HG03442 (cell line): ENCODE results near the gene HDAC3.

ENCODE experiments used
- ATAC-seq: cut with Tn5 transposase; IDR thresholded peaks from one replicate; pipeline ENCODE4 v1.9.1; 2021; ENCODE audit warnings: mild to moderate bottlenecking, moderate library complexity; ENCODE audit not compliant: unreplicated experiment

Gene HDAC3

DNA sequence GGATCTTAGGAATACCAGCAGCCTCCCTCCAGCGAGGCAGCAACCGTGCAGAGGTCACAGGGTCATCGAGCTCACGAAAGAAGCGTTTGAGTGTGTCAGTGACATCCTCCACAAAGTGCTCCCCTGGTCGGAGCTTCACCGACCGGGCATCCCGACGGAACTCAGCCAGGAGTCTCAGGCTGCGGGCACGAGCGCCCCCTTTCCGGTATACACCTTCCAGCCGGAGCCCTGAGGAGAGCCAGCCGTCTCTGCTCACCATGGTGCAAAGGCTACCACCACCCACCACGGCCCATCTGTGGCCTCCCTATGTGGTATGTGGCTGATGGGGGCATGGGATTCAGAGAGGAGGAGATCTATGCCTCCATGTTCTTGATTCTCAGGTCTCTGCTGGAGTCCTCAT is 25.4 kb upstream of the HDAC3 start:
- ATAC-seq, result no peak

DNA sequence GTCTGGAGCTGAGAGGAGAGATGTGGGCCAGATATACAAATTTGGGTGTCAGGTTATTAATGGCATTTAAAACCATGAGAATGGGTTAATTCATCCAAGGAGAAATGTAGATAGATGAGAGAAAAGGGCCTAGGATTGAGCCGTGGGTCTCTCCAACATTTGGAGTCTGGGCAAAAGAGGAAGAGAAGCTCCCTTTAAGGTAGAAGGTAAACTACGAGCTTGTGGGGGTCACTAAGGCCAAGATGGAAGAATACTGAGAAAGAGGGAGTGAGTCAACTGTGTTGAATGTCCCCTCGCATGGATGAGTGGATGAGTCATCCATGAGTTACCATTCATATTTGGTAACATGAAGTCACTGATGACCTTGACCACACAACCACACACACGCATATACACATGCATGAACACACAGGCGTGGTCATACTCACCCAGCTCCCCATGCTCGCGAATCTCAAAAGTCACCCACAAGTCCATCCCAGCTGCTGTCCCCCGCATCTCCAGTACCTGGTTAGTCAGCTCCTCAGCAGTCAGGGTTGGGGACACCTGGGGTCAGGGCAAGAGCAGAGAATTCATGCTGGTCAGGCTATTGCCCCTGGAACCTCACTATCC is 21.4 kb upstream of the HDAC3 start:
- ATAC-seq, result peak; percentile 78

DNA sequence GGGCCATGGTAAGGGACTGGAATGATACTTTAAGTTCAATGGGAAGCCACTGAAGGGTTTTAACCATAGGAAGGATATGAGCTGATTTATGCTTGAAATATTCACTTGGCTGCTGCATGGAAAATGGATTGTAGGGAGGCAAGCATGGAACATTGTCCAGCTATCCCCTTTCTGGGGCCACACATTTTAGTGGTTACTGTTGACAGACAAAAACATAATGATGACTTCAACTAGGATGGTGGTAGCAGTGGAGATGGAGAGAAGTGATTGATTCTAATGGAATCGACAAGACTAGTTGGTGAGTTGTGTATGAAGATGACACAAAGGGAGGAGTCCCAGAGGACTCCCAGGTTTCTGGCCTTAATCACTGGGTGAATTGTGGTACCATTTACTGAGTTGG is 20.8 kb upstream of the HDAC3 start:
- no peak for ATAC-seq

DNA sequence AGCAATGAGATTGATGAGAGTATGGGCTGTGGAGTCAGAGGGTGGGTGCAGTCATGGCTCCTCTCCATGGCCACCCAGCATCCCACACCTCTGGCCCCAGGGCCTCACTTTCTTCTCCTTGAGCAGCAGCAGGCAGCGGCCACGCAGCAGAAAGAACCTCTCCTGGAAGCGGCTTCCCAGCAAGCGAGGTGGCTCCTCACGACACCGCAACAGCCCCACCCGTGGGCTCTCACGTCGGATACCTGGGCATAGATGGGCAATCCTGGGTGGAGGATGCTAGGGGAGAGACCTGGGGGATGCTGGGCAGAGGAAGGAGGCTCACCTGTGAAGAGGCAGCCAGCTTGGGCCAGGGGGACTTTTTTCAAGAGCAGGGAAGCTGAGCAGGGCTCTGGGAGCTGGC is 19.7 kb upstream of the HDAC3 start:
- ATAC-seq, result no peak

DNA sequence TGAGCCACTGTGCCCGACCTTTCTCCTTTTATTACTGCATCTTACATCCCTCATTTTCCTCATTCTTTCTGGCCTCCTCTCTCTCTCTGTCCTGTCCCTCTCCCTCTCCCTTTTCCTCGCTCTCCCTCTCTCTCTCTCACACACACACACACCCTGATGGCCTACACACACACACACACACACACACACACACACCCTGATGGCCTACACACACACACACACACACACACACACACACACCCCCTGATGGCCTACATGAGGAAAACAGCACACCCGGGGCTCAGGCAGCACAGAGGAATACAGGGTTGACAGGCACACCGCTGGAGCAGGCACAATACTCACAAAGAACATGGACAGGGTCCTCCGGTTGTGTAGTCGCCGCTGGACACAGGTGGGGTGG is 18.4 kb upstream of the HDAC3 start:
- ATAC-seq, result no peak

DNA sequence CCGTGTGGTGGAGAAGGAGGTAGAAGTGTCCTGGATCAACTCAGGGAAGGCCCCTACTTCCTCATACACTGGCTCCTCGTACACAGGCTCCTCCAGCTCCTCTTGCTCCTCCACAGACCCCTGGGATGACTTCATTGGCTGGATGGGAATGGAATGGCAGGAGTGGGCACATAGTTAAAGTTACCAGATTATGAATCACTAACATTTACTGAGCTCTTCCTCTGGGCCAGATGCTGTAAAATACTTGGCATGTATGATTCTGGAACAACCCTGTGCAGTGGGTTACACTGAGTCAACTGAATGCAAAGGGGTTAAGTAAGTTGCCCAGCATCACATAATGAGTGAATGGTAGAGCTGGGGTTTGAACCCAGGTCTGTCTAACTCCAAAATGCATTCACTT is 17.6 kb upstream of the HDAC3 start:
- ATAC-seq, result no peak

DNA sequence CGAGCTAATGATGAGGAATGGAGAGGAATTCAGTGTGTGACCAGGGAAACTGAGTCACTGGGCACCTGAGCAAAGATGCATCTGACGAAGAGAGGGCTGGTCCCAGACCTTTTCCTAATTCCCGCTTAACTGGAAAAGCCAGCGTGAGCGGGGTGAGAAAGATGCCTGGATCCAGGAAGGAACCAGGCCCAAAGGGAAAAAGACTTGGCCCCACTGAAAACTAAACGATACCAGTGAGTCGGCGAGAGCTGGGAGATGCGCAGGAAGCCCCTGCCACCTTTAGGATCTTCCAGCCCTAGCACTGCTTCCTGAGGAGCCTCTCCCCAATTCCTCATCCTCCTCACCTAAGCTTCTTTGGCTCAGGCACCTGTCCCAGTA is 15.1 kb upstream of the HDAC3 start:
- no peak for ATAC-seq

DNA sequence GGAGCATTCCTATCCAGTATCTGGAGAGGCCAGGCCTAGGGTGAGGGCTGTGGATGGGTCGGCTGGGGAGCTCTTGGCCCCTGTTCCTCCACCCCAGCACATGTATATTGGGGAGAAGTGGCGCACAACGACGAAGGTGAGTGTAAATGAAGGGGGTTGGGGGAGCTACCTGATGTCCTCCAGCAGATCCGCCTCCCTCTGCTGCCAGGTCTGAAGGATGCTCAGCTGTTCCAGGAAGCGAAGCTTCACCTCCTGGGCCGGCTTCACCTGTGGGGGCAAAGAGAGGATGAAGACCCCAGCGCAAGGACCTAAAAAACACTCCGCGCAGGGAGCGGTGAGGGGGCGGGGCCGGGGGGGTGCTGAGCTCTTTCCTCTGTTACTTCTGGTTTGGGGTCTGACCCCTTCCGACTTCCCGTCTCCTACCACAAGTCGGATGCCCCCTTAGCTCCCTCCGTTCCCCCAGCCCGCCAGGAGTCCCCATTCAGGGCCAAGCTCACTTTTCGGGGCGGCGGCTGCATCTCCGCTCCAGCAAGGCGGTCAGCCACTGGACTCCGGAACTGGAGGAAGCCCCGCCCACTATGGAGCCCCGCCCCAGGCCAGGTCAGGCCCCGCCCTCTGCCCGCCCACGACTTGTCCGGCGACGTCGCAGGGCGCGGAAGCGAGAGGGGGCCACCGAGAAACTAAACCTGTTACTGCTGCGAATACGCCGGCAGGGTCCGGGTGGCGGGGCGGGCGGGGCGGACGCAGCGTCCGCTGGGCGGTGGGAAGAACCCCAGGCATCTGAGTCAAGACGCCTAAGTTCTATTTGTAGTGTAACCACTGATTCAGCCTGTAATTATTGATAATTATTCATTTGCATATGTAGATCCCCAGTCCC is 14.4 kb upstream of the HDAC3 start, which contains the start of gene FCHSD1:
TSS of gene FCHSD1 (minus strand) at position 568 of the 877 bp plus-strand sequence. CDS start at position 518, 50 bp downstream.
- ATAC-seq, result peak; percentile 92

DNA sequence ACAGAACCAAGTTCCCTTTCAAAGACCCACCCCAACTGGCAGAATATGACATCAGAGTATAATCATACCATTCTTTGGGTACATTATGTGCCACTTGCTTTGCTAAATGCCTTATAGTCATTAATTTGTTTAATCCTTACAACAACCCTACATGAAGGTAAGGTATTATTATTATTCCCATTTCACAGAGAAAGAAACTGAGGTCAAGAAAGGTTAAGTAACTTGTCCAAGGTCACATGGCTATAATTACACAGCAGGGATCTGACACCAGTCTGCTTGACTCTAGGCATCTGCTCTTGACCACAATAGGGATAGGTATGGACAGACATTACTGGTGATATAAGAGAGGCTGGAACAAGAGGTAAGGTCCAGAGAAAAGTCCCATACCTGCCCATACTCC is 13.3 kb upstream of the HDAC3 start:
- no peak for ATAC-seq

DNA sequence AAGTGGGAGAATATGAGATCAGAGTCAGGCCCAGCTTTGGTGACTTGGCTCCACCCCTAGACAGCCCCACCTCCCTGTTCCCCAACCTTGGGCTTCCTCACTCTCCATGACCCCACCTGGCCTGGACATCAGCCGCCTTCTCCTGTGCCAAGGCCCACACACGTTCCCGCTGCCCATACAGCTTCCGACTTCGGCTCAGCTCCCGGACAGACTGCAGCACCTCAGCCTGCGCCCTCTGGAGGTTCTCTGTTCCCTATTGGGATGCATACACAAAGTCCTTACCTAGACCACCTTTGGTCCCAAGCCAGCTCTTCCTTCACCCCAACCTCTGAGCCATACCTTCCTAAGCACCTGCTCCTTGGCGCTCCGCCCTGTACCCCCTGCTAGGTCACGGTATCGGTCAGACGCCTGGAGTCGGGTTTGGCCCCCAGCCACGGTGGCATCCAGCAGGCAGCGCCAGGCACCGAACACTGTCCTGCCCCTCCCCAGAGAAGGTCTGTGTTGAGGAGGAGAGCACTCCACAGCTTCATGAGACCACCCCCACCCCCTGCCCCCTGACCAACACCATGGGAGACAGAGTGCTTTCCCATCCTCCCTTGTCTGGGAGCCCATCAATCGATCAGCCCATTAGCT is 12.5 kb upstream of the HDAC3 start:
- ATAC-seq, result no peak

DNA sequence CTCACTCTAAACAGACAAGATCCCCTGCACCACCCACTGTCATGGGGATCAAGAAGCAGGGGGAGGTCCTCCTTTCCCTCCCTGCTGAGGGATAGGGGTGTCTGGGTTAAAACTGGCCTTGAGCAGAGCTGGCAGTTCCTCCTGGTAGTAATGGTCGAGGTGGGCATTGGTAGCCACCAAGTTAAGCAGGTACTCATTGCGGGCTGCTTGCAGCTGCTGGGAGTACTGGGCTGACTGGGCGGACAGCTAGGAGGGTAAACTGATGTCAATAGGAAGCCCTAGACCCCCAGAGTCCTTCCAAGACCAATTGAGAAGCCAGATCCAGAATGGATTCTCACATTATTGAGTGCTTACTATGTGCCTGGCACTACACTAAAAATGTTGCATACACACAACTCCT is 11.2 kb upstream of the HDAC3 start:
- ATAC-seq, result no peak

DNA sequence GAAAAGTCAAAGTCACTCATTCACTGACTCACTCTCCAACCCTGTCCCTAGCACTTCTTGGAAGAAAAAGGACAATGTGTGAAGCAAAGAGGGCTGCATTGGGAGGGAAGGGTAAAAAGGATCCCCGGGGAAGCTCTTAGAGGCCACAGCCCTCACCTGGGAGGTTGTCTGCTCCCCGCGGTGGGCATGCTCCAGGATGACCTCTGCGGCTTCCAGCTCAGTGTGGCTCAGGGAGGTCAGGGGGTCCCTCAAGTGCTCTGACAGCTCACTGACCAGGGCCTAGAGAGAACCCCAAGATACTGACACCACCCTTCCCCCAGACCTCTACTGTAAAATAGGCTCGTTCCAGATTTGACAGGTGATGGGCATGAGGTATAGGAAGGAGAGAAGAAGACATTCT is 10.6 kb upstream of the HDAC3 start:
- ATAC-seq, result no peak

DNA sequence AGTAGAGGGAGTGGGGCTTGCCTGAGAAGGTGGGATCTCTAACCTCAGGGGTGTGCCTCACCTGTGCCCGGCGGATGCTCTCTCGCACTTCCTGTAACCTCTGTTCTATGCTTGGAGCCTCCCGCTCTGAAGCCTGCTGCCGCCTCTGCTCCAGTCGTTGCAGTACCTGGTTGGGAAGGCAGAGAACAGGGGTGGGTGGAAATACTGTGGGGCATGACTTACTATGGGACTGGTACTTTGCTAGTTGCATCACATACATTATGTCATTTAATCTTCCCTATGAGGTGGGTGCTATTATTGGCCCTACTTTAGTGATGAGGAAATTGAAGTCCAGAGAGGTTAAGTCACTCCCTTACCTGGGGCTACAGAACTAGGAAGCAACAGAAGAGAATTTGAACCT is 9.4 kb upstream of the HDAC3 start:
- no peak for ATAC-seq

DNA sequence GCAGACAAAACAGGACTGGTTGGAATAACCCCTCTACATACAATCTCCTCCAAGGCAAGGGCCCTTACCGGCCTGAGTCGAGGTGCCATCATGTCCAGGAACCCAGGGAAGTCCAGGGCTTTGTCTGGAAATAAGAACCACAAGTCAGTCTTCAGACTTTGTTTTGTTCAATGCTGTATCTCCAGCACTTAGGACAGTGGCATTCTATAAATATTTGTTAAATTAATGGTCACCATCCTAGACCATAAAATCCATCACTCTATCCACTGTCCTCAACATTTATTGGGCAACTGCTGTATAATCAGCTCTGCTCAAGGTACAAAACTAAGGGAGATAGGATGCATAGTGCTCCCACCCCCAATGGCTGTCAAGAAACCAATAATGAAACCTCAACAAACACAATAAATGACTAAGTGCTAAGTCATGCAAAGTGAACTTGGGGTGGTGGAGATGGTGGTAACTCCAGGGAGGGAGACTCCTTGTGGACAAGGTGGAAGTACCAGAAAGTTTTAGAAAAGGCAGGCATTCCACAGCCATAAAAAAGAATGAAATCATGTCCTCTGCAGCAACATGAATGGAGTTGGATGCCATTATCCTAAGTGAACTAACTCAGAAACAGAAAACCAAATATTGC is 5.1 kb upstream of the HDAC3 start:
- ATAC-seq, result peak; percentile 55

DNA sequence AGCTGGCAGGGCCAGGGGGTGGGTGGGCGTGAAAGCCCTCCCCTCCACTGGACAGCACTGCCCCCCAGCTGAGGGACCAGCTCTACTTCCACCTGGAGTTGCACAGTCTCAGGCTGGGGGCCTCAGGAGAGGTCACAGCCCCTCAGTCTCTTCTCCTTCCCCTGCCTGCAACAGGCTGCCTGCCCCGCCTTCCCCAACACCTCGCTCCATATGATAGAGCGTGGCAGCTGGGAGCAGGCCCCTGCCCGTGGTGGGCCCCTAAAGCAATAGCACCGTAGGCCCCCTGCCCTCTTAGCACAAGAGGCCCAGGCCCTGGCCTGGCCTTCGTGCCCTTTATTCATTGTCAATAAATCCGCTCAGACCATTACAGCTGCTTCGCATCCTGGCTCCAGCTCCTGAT is 4.0 kb upstream of the HDAC3 start:
- ATAC-seq, result no peak

DNA sequence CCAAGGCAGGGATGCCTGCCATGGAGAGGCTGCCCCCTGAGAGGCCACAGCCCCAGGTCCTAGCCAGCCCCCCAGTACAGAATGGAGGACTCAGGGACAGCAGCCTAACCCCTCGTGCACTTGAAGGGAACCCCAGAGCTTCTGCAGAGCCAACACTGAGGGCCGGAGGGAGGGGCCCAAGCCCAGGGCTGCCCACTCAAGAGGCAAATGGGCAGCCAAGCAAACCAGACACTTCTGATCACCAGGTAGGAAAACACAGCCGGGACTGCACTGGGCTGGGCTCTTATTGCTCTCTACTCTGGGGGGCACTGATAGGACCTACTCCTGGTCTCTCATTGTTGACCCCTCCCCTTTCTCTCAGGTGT is 3.4 kb upstream of the HDAC3 start:
- ATAC-seq, result no peak

DNA sequence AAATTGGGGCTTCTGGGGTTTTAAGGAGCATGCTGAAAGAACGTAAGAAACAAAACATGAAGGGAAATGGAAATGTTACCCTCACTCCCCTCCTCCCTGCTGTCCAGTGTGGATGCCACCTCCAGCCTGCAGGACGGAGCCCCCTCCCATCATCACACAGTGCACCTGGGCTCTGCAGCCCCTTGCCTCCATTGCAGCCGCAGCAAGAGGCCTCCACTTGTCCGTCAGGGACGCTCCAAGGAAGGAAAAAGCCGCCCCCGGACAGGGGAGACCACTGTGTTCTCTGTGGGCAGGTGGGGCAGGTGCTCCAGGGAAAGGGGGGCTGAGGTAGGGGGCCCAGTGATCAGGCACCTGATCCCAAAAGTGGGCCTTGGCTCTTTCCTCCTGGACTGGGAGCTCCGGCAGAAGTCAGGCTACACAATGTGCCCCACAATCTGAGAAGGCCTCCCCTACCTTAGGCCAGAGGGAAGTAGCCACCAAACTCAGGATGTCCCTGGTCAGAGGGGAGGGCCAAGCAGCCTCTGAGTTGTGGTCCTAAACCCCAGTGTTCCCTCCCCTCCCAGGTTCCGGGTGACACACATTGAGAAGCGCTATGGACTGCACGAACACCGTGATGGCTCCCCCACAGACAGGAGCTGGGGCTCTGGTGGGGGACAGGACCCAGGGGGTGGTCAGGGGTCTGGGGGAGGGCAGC is 2.9 kb upstream of the HDAC3 start:
- ATAC-seq, result no peak

DNA sequence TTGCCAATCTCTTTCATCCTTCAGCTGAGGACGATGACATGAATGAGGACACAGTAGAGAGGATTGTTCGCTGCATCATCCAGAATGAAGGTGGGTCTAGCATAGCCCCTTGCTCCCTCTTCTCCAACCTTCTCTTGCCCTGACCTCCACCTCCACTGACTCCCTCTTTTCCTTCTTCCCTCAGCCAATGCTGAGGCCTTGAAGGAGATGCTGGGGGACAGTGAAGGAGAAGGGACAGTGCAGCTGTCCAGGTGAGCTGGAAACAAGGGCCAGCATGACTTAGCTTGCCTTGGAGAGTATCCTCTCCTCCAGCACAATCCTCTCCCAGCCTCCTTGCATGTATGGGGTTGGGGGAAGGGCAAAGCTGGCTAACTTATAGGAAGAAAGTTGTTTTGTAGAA is 2.1 kb upstream of the HDAC3 start:
- no peak for ATAC-seq

DNA sequence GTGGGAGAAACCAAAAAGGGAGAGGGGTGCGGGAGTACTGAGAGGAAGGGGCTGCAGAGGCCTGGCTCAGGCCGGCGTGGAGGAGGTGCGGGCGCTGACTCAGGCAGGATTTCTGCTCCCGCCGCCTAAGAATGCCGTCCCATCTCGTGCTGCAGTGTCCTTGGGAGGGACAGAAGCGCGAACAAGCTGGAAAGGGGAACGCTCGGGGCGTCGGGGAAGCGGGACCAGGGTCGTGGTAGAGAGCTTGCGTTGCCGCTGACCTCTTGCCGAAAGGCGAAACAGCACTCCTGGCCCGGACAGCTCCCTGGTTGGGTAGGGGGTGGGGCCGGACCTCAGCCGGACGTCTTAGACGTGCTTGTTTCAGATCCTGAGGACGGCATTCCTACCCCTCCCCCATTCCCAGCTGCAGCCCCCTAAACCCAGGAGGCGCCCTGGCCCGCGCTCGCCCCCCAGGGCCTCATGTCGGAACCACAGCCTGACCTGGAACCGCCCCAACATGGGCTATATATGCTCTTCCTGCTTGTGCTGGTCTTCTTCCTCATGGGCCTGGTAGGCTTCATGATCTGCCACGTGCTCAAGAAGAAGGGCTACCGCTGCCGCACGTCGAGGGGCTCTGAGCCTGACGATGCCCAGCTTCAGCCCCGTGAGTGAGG is 1.2 kb upstream of the HDAC3 start:
- ATAC-seq, result peak; percentile 33

DNA sequence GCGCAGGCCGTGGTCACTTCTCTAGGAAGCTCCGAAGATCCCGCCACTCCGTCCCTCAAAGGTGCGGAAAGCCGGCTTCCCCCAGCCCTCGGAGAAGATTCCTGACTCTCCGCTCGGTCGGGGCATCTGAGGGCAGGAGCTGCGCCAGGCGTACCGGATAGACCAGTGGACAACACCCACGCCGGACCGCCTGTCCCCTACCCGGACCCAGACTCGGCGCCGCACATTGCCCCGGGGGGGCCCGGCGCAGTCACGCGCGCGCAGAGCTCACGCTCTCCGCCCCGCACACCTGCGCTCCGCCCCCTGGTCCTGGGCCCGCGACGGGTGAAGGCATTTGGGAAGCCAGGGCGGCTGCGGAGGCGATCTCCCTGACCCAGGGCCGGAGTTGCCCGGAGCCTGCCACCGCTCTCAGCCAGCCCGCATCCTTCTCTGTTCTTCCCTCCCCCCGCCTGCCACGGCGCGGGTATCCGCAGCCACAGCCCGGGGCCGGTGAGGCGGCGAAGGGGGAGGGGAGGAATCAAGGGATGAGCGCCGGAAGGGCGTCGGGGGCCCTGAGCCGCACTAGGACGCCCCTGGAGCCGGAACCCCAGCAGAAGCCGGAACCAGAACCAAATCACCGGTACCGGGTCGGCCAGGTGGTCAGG is 596 bp upstream of the HDAC3 start:
- ATAC-seq, result peak; percentile 16
